T-cell (primary cell): ENCODE results near the gene ESR1. TPM values are rescaled to one million over a fixed set of nuclear protein-coding genes. Genes with fewer than 3 reads are reported as not detected.

Source experiments
- ATAC-seq, 4 experiments: fragments of 200-7000 bp in 3 of 4; fragments of 150-1000 bp in 1 of 4; cut with Tn5 transposase; replicated peaks in 1 of 4; 1 replicate in 3 of 4; 2 replicates in 1 of 4; pipeline ENCODE4 v1.10.0; 2021; ENCODE audit warnings: moderate library complexity in 3 of 4, mild to moderate bottlenecking in 2 of 4, moderate number of reproducible peaks in 1 of 4
- CTCF ChIA-PET, 2 donors: fragments of 300-600 bp; sonication (Branson Sonifier 250); formaldehyde crosslinking; loops; one replicate each; lab custom pipeline; 2022; ENCODE audit warnings: antibody characterized with exemption in 2 of 2; lab: Charles Lee
- POLR2A ChIA-PET, 2 donors: fragments of 300-600 bp; sonication (Branson Sonifier 250); formaldehyde crosslinking; loops; one replicate each; lab custom pipeline; 2022; ENCODE audit warnings: antibody characterized with exemption in 2 of 2; lab: Charles Lee
- DNase-seq, 35 experiments: peaks; one replicate each; pipeline versions ENCODE4 v3.0.0 to v3.0.0-alpha.2; 2013 to 2023
- H3K27ac ChIP-seq: one replicate; pipeline ENCODE4 v1.5.1; 2013; ENCODE audit warnings: low read length
- H3K27me3 ChIP-seq, 2 experiments: replicated peaks in 1 of 2; 1 replicate in 1 of 2; 2 replicates in 1 of 2; pipeline versions ENCODE4 v1.6.1 to v1.7.0; 2013; ENCODE audit warnings: low read length in 1 of 2, mixed read lengths in 1 of 2; ENCODE audit not compliant: control insufficient read depth in 2 of 2, insufficient read depth in 2 of 2; ENCODE audit errors: extremely low read depth in 1 of 2
- H3K36me3 ChIP-seq, 2 donors: 1 replicate in 1 of 2; 2 replicates in 1 of 2; pipeline versions ENCODE4 v1.6.1 to v1.7.0; 2013; ENCODE audit warnings: low read length in 1 of 2; ENCODE audit not compliant: control insufficient read depth in 2 of 2, insufficient read depth in 1 of 2; ENCODE audit errors: extremely low read depth in 1 of 2
- H3K4me1 ChIP-seq, 2 experiments: 1 replicate in 1 of 2; 2 replicates in 1 of 2; pipeline versions ENCODE4 v1.6.1 to v1.7.0; 2013; ENCODE audit warnings: low read length in 2 of 2, mixed read lengths in 1 of 2; ENCODE audit not compliant: insufficient read depth in 2 of 2, control insufficient read depth in 1 of 2; ENCODE audit errors: extremely low read depth in 1 of 2
- H3K4me3 ChIP-seq, 2 donors: 1 replicate in 1 of 2; 2 replicates in 1 of 2; pipeline versions ENCODE4 v1.5.1 to v1.7.0; 2013; ENCODE audit warnings: mild to moderate bottlenecking in 2 of 2, low read length in 1 of 2, moderate library complexity in 1 of 2; ENCODE audit not compliant: control insufficient read depth in 1 of 2; ENCODE audit errors: extremely low read depth in 1 of 2
- H3K9me3 ChIP-seq: 2 replicates; pipeline ENCODE4 v1.7.0; 2013
- H3K27ac Mint-ChIP-seq, 2 donors: one replicate each; pipeline ENCODE4 v1.8.0; 2020 to 2021; ENCODE audit warnings: mild to moderate bottlenecking in 2 of 2, mixed read lengths in 2 of 2
- H3K27me3 Mint-ChIP-seq, 2 donors: one replicate each; pipeline ENCODE4 v1.8.0; 2021 to 2022; ENCODE audit warnings: mixed read lengths in 2 of 2
- H3K36me3 Mint-ChIP-seq: one replicate; pipeline ENCODE4 v1.8.0; 2021; ENCODE audit warnings: mixed read lengths
- H3K4me1 Mint-ChIP-seq, 3 donors: one replicate each; pipeline ENCODE4 v1.8.0; 2020 to 2022; ENCODE audit warnings: mixed read lengths in 3 of 3, mild to moderate bottlenecking in 1 of 3
- H3K4me3 Mint-ChIP-seq, 3 donors: one replicate each; pipeline ENCODE4 v1.8.0; 2020 to 2022; ENCODE audit warnings: mild to moderate bottlenecking in 3 of 3, mixed read lengths in 3 of 3, moderate library complexity in 3 of 3
- H3K9me3 Mint-ChIP-seq, 3 donors: one replicate each; pipeline ENCODE4 v1.8.0; 2020 to 2022; ENCODE audit warnings: mixed read lengths in 3 of 3
- WGBS: methylation state at CpG from one replicate; pipeline ENCODE4 v1.1.5; 2013; ENCODE audit warnings: missing lambda C conversion rate; ENCODE audit not compliant: insufficient coverage; 5-methylcytosine and 5-hydroxymethylcytosine counted together
- total RNA-seq, 35 experiments: library from RNA in 6 of 35; stranded (reverse) in 6 of 35; fragments of 120-200 nt in 1 of 35; gene quantifications; one replicate each; pipeline versions ENCODE4 v1.2.1 to v1.2.4 and lab custom pipeline; 2013 to 2026

The ESR1 gene
- total RNA-seq, 5 donors from 2014 or later (not counting 1 experiment from before 2014, with no cell fraction given) = 1.5 to 7.3 (median 5.8) TPM

GRCh38 chr6:152148412-152148811 is 340.9 kb downstream of the ESR1 start:
- Histone ChIP-seq H3K36me3 (peaks cover 15 to 97% of the 10 kb centered on the region in 2 donors), H3K4me3 (no peak overlapping the region), H3K9me3 (no peaks in the 10 kb centered on the region), H3K27ac (no peak overlapping the region), H3K4me1 (no peaks in the 10 kb centered on the region), H3K27me3 (no peaks in the 10 kb centered on the region)
- no peak overlapping the region for H3K4me3 Mint-ChIP-seq
- peaks cover 79% of the 10 kb centered on the region for H3K36me3 Mint-ChIP-seq
- POLR2A ChIA-PET = interaction anchor here in 1 of 2 donors (0.8 kb wide), 1 partner anchor 17 kb away, joined by 4 read pairs; no protein-coding TSS in a partner anchor
- H3K9me3 Mint-ChIP-seq = no peaks in the 10 kb centered on the region
- no peaks in the 10 kb centered on the region for H3K27me3 Mint-ChIP-seq
- CTCF ChIA-PET = interaction anchor here in 1 of 2 donors (0.6 to 0.7 kb wide), 2 partner anchors 12 to 456 kb away, joined by 3 to 4 read pairs; no protein-coding TSS in a partner anchor
- peaks cover 0 to 5% (median 3%) of the 10 kb centered on the region in 3 donors for H3K4me1 Mint-ChIP-seq
- no peak for DNase-seq
- H3K27ac Mint-ChIP-seq = no peak overlapping the region
- no peak for ATAC-seq
- WGBS = no CpG with 5 or more reads among the region's 1 CpG

DNA sequence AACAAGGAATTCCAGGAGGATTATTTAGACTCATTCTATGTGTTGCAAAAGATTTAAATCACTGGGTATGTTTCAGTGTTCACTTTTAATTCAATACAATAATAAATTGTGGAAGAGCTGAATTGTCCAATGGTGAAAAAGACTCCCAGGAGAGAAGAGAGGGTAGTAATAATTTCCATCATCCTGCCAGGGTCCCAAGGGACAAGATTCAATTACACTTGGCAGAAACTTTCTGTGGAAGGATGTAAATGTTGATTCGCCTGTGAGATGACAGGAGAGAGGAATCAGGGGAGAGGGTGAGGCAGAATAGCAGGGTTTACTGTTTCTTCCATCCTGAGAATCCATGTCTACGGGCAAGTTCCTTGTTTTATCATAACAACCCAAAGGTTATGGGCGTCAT is 342.7 kb downstream of the ESR1 start:
- ATAC-seq = no peak
- Histone ChIP-seq H3K36me3 (peaks cover 15 to 96% of the 10 kb centered on the region in 2 donors), H3K4me1 (no peaks in the 10 kb centered on the region), H3K9me3 (no peaks in the 10 kb centered on the region), H3K27me3 (no peaks in the 10 kb centered on the region), H3K4me3 (no peak overlapping the region), H3K27ac (no peak overlapping the region)
- H3K4me3 Mint-ChIP-seq = no peak overlapping the region
- H3K36me3 Mint-ChIP-seq = peaks cover 79% of the 10 kb centered on the region
- WGBS = no CpG with 5 or more reads among the region's 3 CpGs
- no peak for DNase-seq
- no peaks in the 10 kb centered on the region for H3K9me3 Mint-ChIP-seq
- ChIA-PET POLR2A (no interaction called here), CTCF (no interaction called here)
- H3K27ac Mint-ChIP-seq = peak overlapping the region; percentile 12 to 63
- no peaks in the 10 kb centered on the region for H3K27me3 Mint-ChIP-seq
- H3K4me1 Mint-ChIP-seq = peaks cover 0 to 5% (median 3%) of the 10 kb centered on the region in 3 donors

DNA sequence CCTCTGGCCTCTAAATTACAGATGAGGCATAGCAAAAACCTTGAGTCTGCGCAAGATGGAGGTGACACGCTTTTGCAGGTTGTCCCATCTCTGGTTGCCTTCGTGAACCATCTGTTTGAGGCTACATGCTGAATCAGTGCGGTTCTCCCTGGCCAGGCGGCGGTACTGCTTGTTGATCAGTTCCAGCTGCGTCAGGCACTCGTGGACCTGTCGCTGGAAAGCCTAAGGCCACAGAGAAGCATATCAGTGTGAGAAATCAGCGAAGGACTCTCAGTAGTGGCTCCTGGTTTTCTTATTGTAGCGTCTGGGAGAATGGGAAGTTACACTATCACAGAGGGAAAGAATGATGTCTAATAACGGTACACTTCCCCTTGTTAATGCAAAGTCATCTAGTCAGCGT is 344.4 kb downstream of the ESR1 start:
- DNase-seq (no peak), ATAC-seq (no peak)
- ChIA-PET POLR2A (no interaction called here), CTCF (interaction anchor here in 1 of 2 donors (0.7 to 1.0 kb wide), 2 partner anchors 116 to 461 kb away, joined by 3 read pairs; no protein-coding TSS in a partner anchor)
- no peaks in the 10 kb centered on the region for H3K9me3 ChIP-seq
- Mint-ChIP-seq H3K4me3 (no peak overlapping the region), H3K27ac (peak overlapping the region; percentile 18 to 72), H3K36me3 (peaks cover 82% of the 10 kb centered on the region), H3K4me1 (peaks cover 0 to 5% (median 3%) of the 10 kb centered on the region in 3 donors), H3K9me3 (no peaks in the 10 kb centered on the region), H3K27me3 (no peaks in the 10 kb centered on the region)
- H3K27ac ChIP-seq = no peak overlapping the region
- 85% methylated on average over 10 of the region's 13 CpGs for WGBS
- H3K27me3 ChIP-seq = no peaks in the 10 kb centered on the region
- H3K36me3 ChIP-seq = peaks cover 21 to 97% of the 10 kb centered on the region in 2 donors
- no peak overlapping the region for H3K4me3 ChIP-seq
- no peaks in the 10 kb centered on the region for H3K4me1 ChIP-seq

DNA sequence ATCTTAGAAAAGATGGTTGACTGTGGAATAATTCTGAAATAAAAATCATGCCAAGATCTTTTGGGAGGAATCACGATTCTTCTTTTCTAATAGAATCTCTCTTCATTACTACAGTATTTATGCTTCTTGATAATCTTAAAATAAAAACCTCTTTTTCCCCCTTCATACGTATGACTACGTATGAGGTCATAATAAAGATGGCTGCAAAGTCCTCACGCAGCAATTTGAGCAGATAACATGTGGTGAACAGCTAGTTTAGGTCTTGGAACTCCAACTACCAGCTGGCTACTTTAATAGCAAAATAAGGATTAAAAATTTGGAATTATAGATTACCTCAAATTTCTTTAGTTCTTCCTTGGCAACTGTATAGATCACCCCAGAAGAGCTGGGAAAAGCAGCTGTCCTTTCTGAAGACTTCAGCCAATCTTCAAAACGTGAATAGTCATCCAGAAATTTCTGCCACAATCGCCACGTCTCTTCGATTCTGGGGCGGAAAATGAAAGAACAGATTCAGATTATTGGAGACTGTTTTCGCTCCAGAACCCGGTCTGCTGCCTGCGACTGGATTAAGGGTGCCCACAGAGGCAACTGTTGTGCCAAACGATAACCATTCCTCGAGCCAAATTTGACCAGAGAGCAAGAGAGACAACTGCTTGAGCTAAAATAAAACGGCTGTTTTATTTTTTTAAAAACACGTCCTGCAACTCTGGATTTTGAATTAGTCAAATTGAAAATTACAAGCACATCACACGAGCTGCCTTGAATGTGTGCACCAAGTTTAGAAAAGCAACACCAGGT is 347.3 kb downstream of the ESR1 start:
- Mint-ChIP-seq H3K9me3 (no peaks in the 10 kb centered on the region), H3K36me3 (peaks cover 67% of the 10 kb centered on the region), H3K4me3 (no peak overlapping the region), H3K4me1 (no peaks in the 10 kb centered on the region), H3K27me3 (no peaks in the 10 kb centered on the region), H3K27ac (peak overlapping the region in 1 of 2 donors; percentile 16)
- ATAC-seq (no peak), DNase-seq (no peak)
- Histone ChIP-seq H3K36me3 (peaks cover 6 to 87% of the 10 kb centered on the region in 2 donors), H3K27me3 (no peaks in the 10 kb centered on the region), H3K9me3 (no peaks in the 10 kb centered on the region), H3K4me1 (no peaks in the 10 kb centered on the region), H3K4me3 (no peak overlapping the region), H3K27ac (no peak overlapping the region)
- CTCF ChIA-PET = no interaction called here
- POLR2A ChIA-PET = no interaction called here
- WGBS = 85% methylated on average over 13 of the region's 17 CpGs

DNA sequence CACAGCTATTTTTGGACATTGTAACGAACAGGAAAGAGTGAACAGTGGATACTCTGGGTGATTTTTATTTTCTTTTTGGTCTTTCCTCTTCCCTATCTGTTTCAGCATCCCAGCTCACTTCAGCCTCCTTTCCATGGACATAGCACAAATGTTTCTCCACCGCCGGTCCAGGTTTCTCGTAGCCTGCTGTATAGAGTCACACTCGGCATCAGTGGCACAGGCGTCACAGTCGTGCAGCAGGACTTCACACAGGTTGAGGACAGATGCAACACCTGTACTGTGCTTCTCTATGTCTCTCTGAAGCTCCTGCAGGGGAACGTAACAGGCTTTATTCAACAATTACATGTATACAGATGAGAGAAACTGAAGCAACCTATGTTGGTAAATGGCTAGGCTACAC is 348.3 kb downstream of the ESR1 start:
- Histone ChIP-seq H3K4me3 (no peak overlapping the region), H3K27me3 (no peaks in the 10 kb centered on the region), H3K4me1 (no peaks in the 10 kb centered on the region), H3K9me3 (no peaks in the 10 kb centered on the region), H3K36me3 (peaks cover 12 to 83% of the 10 kb centered on the region in 2 donors), H3K27ac (no peak overlapping the region)
- no peak overlapping the region for H3K4me3 Mint-ChIP-seq
- ATAC-seq (no peak), DNase-seq (no peak)
- no peaks in the 10 kb centered on the region for H3K27me3 Mint-ChIP-seq
- no peaks in the 10 kb centered on the region for H3K9me3 Mint-ChIP-seq
- peak overlapping the region; percentile 7 to 50 for H3K27ac Mint-ChIP-seq
- 88% methylated on average over 6 of the region's 8 CpGs for WGBS
- POLR2A ChIA-PET = no interaction called here
- peaks cover 57% of the 10 kb centered on the region for H3K36me3 Mint-ChIP-seq
- H3K4me1 Mint-ChIP-seq = peaks cover 0 to 5% (median 4%) of the 10 kb centered on the region in 3 donors
- CTCF ChIA-PET = no interaction called here

- CTCF ChIA-PET = interaction anchor here in 1 of 2 donors (0.9 kb wide), 1 partner anchor 12 kb away, joined by 4 read pairs; no protein-coding TSS in a partner anchor
- WGBS = no CpG with 5 or more reads among the region's 3 CpGs
- H3K27me3 ChIP-seq = no peaks in the 10 kb centered on the region
- H3K36me3 ChIP-seq = peaks cover 12 to 68% of the 10 kb centered on the region in 2 donors
- ATAC-seq (peak in 3 of 4 experiments; percentile 24 to 47 (median 40)), DNase-seq (peak in 1 of 35 experiments; percentile 46)
- H3K9me3 ChIP-seq = no peaks in the 10 kb centered on the region
- peak overlapping the region; percentile 52 to 57 for H3K27ac Mint-ChIP-seq
- peaks cover 11 to 25% (median 18%) of the 10 kb centered on the region in 3 donors for H3K4me1 Mint-ChIP-seq
- H3K4me1 ChIP-seq = peaks cover 0 to 4% of the 10 kb centered on the region in 2 experiments
- no peaks in the 10 kb centered on the region for H3K27me3 Mint-ChIP-seq
- peaks cover 49% of the 10 kb centered on the region for H3K36me3 Mint-ChIP-seq
- POLR2A ChIA-PET = interaction anchor here in 1 of 2 donors (0.6 kb wide), 1 partner anchor 53 kb away, joined by 3 read pairs; no protein-coding TSS in a partner anchor
- no peak overlapping the region for H3K4me3 ChIP-seq
- H3K27ac ChIP-seq = no peak overlapping the region
- H3K4me3 Mint-ChIP-seq = no peak overlapping the region
- no peaks in the 10 kb centered on the region for H3K9me3 Mint-ChIP-seq
Observed at GRCh38 chr6:152160346-152160745, 352.9 kb downstream of the ESR1 start.
